Measurements from ENCODE around the gene MAGEA9B.
"Not testable (repeated sequence)": the region's sequence is repeated elsewhere in the genome, so short reads cannot be mapped to it uniquely, and the experiment has no call there.

MAGEA9B gene, protein sequence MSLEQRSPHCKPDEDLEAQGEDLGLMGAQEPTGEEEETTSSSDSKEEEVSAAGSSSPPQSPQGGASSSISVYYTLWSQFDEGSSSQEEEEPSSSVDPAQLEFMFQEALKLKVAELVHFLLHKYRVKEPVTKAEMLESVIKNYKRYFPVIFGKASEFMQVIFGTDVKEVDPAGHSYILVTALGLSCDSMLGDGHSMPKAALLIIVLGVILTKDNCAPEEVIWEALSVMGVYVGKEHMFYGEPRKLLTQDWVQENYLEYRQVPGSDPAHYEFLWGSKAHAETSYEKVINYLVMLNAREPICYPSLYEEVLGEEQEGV

GRCh38 chrX:149587359-149587758 lies at the start of gene MAGEA9B:
Gene MAGEA9B, minus strand, starts transcription at chrX:149587459. Its CDS starts 4,280 bp downstream, at chrX:149583179.
- not testable (repeated sequence) for DNase-seq (ENCODE audit: low read depth); H3K4me3 ChIP-seq (ENCODE audit: low read depth, low read length)

DNA sequence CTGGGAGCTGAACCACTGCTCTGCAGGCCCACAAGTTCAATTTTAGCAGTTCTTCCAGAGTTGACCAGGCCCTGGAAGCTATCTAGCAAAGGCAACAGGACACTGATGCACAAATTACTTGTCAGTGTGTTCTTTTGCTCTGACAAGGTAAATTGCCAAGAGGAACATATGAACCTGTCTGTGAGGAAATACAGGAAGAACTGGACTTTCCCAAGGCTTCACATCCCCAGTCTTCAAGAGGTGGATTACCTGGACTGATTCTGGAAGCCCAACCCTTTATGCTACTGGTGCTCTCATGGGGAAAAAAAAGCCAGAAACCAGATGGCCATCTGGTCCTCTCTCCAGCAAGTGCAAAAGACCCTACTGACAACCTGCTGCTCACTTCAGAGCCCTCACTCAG lies 46.3 kb upstream of the MAGEA9B start:
- H3K4me3 ChIP-seq (ENCODE audit: low read depth, low read length), result no peak overlapping the region
- no peak for DNase-seq (ENCODE audit: low read depth)

- peak within 1 kb of the TSS; percentile 61 for H3K4me3 ChIP-seq (ENCODE audit: low read depth, low read length)
- DNase-seq (ENCODE audit: low read depth), result no peak
Observed at GRCh38 chrX:149631234-149632165, 44.2 kb upstream of the MAGEA9B start, which contains the start of gene TMEM185A. Gene TMEM185A, minus strand, starts transcription at chrX:149631792. Its CDS starts 212 bp downstream, at chrX:149631580.

DNA sequence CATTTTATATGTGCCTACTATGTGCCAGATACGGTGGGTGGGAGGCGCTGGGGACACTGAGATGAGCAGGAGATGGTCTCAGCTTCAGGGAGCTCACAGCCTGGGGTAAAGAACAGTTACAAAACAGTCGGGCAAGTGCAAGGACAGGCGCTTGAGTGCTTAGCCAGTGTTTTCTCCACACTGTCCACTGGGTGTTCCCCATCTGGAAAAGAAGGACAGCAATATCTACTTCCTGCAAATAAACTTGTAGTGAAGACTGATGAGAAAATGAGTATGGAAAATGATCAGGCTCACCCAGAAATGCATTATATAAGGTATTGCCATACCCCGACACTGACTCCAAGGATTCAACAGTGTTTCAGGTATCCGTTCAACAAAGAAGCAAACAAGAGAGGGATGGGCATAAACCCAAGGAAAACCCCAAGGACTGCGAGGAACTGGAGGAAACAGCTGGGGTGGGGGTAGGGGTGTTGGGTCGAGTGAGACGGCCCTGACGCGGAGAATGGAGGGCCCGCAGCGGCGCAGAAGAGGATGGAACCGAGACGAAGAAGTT lies 43.5 kb upstream of the MAGEA9B start:
- peak; percentile 10 for DNase-seq (ENCODE audit: low read depth)
- H3K4me3 ChIP-seq (ENCODE audit: low read depth, low read length), result peak overlapping the region; percentile 61

- no peak for DNase-seq (ENCODE audit: low read depth)
- H3K4me3 ChIP-seq (ENCODE audit: low read depth, low read length), result peak overlapping the region; percentile 61
Observed at GRCh38 chrX:149629730-149630387, 42.6 kb upstream of the MAGEA9B start.

DNA sequence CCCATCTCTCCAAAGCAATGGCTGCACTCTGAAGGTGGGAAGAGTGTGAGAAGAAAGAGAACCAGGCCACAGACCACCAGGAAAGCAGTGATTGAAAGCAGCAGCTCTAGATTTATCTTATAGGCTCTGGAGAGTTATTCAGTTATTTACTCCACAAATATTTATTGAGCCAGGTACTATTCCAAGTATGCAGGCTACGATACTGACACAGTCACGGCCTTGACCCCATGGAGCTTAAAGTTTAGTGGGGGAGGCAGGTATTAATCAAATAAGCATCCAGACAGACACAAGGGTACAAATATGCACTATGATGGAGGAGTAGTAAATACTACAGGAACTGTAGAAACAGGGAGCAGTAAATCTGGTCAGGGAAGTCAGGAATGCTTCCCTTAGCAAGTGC lies 41.5 kb upstream of the MAGEA9B start:
- DNase-seq (ENCODE audit: low read depth), result no peak
- H3K4me3 ChIP-seq (ENCODE audit: low read depth, low read length), result no peak overlapping the region

DNA sequence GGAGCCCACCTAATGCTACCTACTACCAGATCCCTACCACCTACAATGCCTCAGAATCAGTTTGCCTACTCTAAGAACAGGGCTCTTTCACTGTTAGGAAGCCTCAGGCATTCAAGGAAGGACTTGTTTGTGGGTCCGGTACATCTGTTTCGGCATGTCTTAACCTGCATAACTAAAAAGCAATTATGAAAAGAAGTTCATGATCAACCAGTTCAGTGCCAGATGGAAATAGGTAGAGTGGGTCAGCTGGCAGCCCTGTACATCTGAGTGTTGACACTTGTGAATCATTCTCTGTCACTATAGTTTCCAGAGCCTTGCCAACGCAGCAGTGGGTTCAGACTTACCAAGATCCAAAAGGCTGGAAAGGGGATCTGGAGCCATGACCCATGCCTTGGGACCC lies 41.0 kb upstream of the MAGEA9B start:
- DNase-seq (ENCODE audit: low read depth), result no peak
- H3K4me3 ChIP-seq (ENCODE audit: low read depth, low read length), result no peak overlapping the region

DNA sequence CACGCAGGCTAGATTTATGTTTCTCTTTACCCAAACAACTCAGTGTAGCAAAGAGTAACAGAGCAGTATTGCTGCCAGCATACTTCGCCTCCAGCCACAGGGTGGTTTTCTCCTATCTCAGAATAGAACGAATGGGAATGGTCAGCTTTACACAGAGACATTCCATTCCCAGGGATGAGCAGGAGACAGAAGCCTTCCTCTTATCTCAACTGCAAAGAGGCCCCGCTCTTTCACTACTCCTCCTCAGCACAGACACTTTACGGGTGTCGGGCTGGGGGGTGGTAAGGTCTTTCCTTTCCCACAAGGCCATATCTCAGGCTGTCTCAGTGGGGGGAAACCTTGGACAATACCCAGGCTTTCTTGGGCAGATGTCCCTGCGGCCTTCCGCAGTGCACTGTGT lies 39.6 kb upstream of the MAGEA9B start:
- not testable (repeated sequence) for H3K4me3 ChIP-seq (ENCODE audit: low read depth, low read length); DNase-seq (ENCODE audit: low read depth)

DNA sequence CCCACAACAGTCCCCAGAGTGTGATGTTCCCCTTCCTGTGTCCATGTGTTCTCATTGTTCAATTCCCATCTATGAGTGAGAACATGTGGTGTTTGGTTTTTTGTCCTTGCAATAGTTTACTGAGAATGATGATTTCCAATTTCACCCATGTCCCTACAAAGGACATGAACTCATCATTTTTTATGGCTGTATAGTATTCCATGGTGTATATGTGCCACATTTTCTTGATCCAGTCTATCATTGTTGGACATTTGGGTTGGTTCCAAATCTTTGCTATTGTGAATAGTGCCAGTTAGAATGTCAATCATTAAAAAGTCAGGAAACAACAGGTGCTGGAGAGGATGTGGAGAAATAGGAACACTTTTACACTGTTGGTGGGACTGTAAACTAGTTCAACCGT lies 32.4 kb upstream of the MAGEA9B start:
- not testable (repeated sequence) for DNase-seq (ENCODE audit: low read depth); H3K4me3 ChIP-seq (ENCODE audit: low read depth, low read length)

- no peak for DNase-seq (ENCODE audit: low read depth)
- H3K4me3 ChIP-seq (ENCODE audit: low read depth, low read length), result no peak overlapping the region
Observed at GRCh38 chrX:149618871-149619270, 31.6 kb upstream of the MAGEA9B start.

DNA sequence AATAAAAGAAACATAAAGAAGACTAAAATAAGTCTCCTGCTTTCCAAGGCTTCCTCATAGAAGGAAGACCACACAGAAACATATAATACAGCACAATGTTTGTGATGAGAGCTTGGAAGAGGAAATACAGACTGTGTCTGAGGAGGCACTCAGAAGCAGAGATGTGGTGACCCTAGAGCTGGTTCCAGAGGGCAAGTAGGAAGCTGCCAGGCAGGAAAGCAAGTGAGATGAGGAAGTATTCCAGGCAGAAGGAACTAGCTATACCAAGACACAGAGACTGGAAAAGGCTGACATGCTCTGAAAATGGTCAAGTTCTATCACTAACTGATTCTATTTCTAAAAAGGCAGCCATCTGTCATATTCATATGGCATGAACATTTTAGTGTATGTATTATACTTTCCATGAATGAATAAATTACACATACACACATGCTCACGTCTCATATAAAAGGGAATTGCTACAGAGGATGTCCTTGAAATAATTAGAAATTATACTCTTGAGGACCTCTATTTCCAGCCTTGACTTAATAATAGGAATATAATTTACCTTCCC lies 24.4 kb upstream of the MAGEA9B start:
- no peak overlapping the region for H3K4me3 ChIP-seq (ENCODE audit: low read depth, low read length)

DNA sequence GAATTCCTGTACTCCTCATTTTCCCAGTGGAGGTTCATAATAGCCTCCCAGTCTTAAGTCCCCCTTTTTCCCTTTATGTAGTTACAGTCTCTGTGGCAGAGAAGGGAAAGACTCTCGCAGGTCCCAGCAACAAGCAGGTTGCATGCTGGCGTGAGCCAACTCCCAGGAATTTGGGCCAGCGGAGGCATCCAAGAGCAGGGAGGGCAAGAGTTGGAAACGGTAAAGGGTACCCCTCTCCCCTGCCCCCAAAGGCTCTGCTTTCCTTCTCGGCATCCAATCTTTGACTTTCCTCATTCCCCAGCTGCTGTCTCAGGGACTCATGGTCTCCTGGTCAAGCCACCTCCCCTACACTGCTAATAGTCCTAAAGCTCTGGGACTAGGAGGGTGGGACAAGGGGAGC lies 23.3 kb upstream of the MAGEA9B start:
- H3K4me3 ChIP-seq (ENCODE audit: low read depth, low read length), result no peak overlapping the region
- DNase-seq (ENCODE audit: low read depth), result no peak

More for the DNA sequence above, 24.4 kb upstream of the MAGEA9B start:
- no peak for DNase-seq (ENCODE audit: low read depth)

DNA sequence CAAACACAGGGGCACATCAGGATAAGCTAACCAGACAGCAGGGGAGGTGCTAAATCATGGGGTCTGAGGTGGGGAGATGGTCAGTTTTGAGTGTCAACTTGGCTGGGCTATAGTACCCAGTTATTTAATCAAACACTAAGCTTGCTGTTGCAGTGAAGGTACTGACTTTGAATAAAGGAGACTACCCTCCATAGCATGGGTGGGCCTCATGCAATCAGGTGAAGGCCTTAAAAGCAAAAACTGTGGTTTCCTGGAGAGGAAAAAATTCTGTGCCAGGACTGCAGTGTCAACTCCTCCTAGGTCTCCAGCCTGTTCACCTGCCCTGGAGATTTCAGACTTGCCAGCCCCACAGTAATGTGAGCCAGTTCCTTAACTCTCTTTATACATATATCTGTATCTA lies 20.4 kb upstream of the MAGEA9B start:
- no peak for DNase-seq (ENCODE audit: low read depth)
- H3K4me3 ChIP-seq (ENCODE audit: low read depth, low read length), result no peak overlapping the region

DNA sequence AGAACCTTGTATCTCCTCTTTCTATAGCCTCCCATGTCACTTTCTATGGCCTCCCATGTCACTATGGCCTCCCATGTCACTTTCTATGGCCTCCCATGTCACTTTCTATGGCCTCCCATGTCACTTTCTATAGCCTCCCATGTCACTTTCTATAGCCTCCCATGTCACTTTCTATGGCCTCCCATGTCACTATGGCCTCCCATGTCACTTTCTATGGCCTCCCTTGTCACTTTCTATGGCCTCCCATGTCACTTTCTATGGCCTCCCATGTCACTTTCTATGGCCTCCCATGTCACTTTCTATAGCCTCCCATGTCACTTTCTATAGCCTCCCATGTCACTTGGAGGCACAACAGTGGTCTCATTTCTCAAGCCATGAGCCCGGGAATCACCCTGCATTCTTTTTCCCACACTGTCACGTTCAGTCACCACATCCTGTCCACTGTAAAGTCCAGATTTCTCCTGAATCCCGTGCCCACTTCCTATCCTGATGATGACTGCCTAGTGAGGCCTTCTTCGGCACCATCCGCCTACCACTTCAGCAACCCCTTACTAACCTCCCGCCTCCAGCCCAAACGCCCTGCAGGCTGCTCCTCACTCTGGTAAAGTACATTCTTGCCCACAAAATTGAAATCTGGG lies 18.1 kb upstream of the MAGEA9B start:
- DNase-seq (ENCODE audit: low read depth); H3K4me3 ChIP-seq (ENCODE audit: low read depth, low read length): not testable (repeated sequence)

DNA sequence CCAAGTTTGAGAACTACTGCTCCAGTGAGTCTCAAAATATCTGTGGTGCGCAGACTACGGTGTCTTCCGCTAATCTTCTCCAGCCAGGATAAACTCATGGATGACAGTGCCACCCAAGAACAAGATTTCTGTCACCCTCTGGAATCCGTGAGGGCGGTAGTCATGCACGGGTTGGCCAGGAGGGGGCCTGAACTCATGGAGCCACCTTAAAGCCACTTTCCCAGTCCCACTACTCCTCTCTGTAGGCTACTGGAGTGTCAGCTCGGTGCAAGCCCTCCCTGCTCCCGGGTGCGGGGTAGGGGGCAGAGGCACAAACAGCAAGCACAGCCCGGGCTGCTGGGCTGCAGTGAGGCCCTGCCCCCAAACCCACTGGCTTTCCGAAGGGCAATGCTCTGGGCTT lies 11.3 kb upstream of the MAGEA9B start:
- H3K4me3 ChIP-seq (ENCODE audit: low read depth, low read length); DNase-seq (ENCODE audit: low read depth): not testable (repeated sequence)

DNA sequence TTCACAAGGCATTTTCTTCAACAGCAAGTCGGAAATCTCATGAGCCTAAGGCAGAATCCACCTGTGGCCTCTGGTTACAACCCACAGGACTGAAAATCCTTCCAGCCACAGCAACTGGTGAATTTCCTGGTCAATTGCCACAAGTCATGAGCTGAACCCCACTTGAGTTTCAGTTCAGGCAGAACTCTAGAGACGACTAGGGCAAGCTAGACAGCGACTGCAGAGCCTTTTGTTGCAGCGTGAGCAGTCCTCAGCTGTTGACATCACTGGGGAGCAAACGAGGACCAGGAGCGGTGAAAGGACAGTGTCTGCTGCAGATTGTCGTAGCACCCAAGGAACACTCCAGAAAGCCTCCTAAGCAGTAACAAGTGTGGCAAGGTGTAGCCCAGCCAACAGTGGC lies 8.7 kb upstream of the MAGEA9B start:
- not testable (repeated sequence) for DNase-seq (ENCODE audit: low read depth); H3K4me3 ChIP-seq (ENCODE audit: low read depth, low read length)

- H3K4me3 ChIP-seq (ENCODE audit: low read depth, low read length), result not testable (repeated sequence)
Observed at GRCh38 chrX:149595214-149595613, 8.0 kb upstream of the MAGEA9B start, which contains the start of gene HSFX2. Gene HSFX2, minus strand, starts transcription at chrX:149595314. Its CDS starts 614 bp downstream, at chrX:149594700.

GRCh38 chrX:149590993-149591392 lies 3.7 kb upstream of the MAGEA9B start:
- DNase-seq (ENCODE audit: low read depth); H3K4me3 ChIP-seq (ENCODE audit: low read depth, low read length): not testable (repeated sequence)

More at GRCh38 chrX:149595214-149595613, 8.0 kb upstream of the MAGEA9B start, which contains the start of gene HSFX2:
- not testable (repeated sequence) for DNase-seq (ENCODE audit: low read depth)

DNA sequence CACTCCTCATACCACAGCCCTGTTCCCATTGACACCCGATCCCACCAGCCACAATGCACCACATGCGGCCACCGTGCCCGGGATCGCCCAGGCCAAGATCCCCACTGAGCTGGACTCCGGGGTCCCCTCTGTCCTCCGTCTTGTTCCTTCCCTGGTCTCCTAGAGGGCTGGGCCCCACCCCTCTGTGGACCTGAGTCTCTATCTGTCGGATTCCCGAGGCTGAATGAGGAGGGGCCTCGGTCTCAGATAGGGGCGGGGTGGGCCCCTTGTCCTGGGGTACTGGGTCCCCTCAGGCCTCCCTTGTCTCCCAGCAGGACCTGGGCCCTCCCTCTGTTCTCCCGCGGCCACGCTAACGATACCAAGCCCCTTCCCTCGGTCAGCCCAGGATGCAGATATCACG lies 1.6 kb downstream of the MAGEA9B start:
- not testable (repeated sequence) for H3K4me3 ChIP-seq (ENCODE audit: low read depth, low read length); DNase-seq (ENCODE audit: low read depth)

Measured in skeletal muscle cell (primary cell).